OCI-LY1 (cell line): ENCODE results near the gene TMCO2.

Source experiments
- EZH2 ChIP-seq: fragments of 200-600 bp; sonication (generic), shearing (Covaris generic); IDR thresholded peaks from 2 replicates; pipeline ENCODE4 v1.8.0; 2017; ENCODE audit warnings: borderline replicate concordance, mixed run types, mild to moderate bottlenecking, antibody characterized with exemption, low read length, moderate library complexity, mixed read lengths
- TF ChIP-seq, protein P1 (sequence below): fragments of 200-600 bp; sonication (generic), shearing (Covaris generic); IDR thresholded peaks from 2 replicates; pipeline ENCODE4 v1.5.1; 2017; ENCODE audit warnings: mild to moderate bottlenecking, antibody characterized with exemption, low read length, moderate library complexity, mixed read lengths

DNA sequence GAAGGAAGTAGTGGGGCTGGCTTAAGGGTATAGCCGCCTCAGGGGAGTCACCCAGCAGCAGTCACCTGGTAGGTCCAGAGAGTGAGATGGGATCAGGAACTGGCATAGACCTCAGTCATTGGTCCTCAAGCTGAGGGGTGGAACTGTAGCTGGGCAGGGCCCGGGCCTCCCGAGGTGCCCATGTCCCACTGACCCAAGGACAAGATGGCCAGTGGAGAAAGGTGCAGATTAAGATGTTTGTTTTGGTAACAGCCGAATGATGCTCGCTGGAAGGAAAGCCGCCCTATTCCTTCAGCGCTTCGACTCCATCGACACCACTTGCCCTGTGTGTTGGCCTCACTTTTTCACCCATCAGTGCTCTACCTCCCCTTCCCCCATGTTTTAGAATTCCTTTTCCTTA lies 52.9 kb downstream of the TMCO2 start:
- TF ChIP-seq, protein P1, sequence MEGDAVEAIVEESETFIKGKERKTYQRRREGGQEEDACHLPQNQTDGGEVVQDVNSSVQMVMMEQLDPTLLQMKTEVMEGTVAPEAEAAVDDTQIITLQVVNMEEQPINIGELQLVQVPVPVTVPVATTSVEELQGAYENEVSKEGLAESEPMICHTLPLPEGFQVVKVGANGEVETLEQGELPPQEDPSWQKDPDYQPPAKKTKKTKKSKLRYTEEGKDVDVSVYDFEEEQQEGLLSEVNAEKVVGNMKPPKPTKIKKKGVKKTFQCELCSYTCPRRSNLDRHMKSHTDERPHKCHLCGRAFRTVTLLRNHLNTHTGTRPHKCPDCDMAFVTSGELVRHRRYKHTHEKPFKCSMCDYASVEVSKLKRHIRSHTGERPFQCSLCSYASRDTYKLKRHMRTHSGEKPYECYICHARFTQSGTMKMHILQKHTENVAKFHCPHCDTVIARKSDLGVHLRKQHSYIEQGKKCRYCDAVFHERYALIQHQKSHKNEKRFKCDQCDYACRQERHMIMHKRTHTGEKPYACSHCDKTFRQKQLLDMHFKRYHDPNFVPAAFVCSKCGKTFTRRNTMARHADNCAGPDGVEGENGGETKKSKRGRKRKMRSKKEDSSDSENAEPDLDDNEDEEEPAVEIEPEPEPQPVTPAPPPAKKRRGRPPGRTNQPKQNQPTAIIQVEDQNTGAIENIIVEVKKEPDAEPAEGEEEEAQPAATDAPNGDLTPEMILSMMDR = no peak
- TF ChIP-seq EZH2 = no peak
